Panc1 (cell line): Measurements from ENCODE around the gene UROC1. TPM values are rescaled to one million over a fixed set of nuclear protein-coding genes. Genes with fewer than 3 reads are reported as not detected.

Source experiments
- ATAC-seq: fragments of 200-7000 bp; cut with Tn5 transposase; 2 replicates; pipeline ENCODE4 v1.9.1; 2020; ENCODE audit warnings: mild to moderate bottlenecking, moderate library complexity
- BruUV-seq: library from RNA; stranded (reverse); fragments of 400-500 nt; replicated peaks from 2 replicates; lab custom pipeline; 2021; lab: Mats Ljungman, UMichigan
- CTCF ChIA-PET: fragments of 300-600 bp; sonication (Branson Sonifier 250); formaldehyde crosslinking; loops from one replicate; lab custom pipeline; 2022; ENCODE audit warnings: antibody characterized with exemption; lab: Charles Lee
- POLR2A ChIA-PET: fragments of 300-600 bp; sonication (Branson Sonifier 250); formaldehyde crosslinking; loops from one replicate; lab custom pipeline; 2022; ENCODE audit warnings: antibody characterized with exemption; lab: Charles Lee
- DNase-seq: peaks from one replicate; pipeline ENCODE4 v3.0.0-alpha.2; 2010; ENCODE audit warnings: low read depth, low spot score
- H3K27ac ChIP-seq: 2 replicates; pipeline ENCODE4 v1.5.1; 2011; ENCODE audit warnings: mild to moderate bottlenecking, low read length, inconsistent platforms
- H3K27me3 ChIP-seq: fragments of 200-500 bp; sonication (Bioruptor generic); 2 replicates; pipeline ENCODE4 v1.6.0; 2014; ENCODE audit warnings: low read length, inconsistent platforms; ENCODE audit not compliant: control insufficient read depth, insufficient read depth
- H3K36me3 ChIP-seq: fragments of 200-500 bp; sonication (Bioruptor generic); 2 replicates; pipeline ENCODE4 v1.5.1; 2014; ENCODE audit warnings: inconsistent platforms, mild to moderate bottlenecking, low read length, moderate library complexity; ENCODE audit not compliant: control insufficient read depth, insufficient read depth
- H3K4me1 ChIP-seq: 2 replicates; pipeline ENCODE4 v1.5.1; 2011; ENCODE audit warnings: inconsistent platforms, mild to moderate bottlenecking, low read length, moderate library complexity; ENCODE audit not compliant: control insufficient read depth, insufficient read depth
- H3K4me3 ChIP-seq, 2 experiments: 2 replicates each; pipeline ENCODE4 v1.5.1; 2011 to 2012; ENCODE audit warnings: low read depth in 2 of 2, low read length in 2 of 2, mild to moderate bottlenecking in 2 of 2, inconsistent platforms in 1 of 2, moderate library complexity in 1 of 2
- H3K9me3 ChIP-seq: fragments of 200-500 bp; sonication (Bioruptor generic); 2 replicates; pipeline ENCODE4 v1.5.1; 2014; ENCODE audit warnings: low read depth, mild to moderate bottlenecking, inconsistent platforms, low read length, moderate library complexity; ENCODE audit not compliant: control insufficient read depth, insufficient read depth
- POLR2AphosphoS5 ChIP-seq: IDR thresholded peaks from 2 replicates; pipeline ENCODE4 v1.6.1; 2012; ENCODE audit warnings: mild to moderate bottlenecking, low read depth, low read length, moderate library complexity
- SIN3A ChIP-seq: IDR thresholded peaks from 2 replicates; pipeline ENCODE4 v1.6.1; 2012; ENCODE audit warnings: low read depth, mild to moderate bottlenecking, low read length, moderate library complexity, borderline replicate concordance; ENCODE audit not compliant: insufficient read depth
- TCF7L2 ChIP-seq: IDR thresholded peaks from 2 replicates; pipeline ENCODE4 v1.6.1; 2011; ENCODE audit warnings: mild to moderate bottlenecking, low read depth, low read length, inconsistent platforms
- in situ Hi-C: cut with HindIII; loops from 2 replicates; pipeline ENCODE4 v1.10.0; 2016; ENCODE audit warnings: low sequenced_read_pairs, low pct_unique_long_range_greater_than_20kb
- intact Hi-C: fragments of 100-400 bp; cut with micrococcal nuclease; formaldehyde crosslinking; loops from one replicate; pipeline ENCODE4 v1.10.0; 2022; ENCODE audit not compliant: unreplicated experiment
- total RNA-seq: library from RNA; stranded (reverse); gene quantifications from one replicate; pipeline ENCODE4 v1.2.1, GENCODE V29; 2021; ENCODE audit not compliant: unreplicated experiment
- TF ChIP-seq, protein P1 (sequence below), 2 experiments: IDR thresholded peaks; 2 replicates each; pipeline ENCODE4 v1.6.1; 2011 to 2012; ENCODE audit warnings: low read depth in 2 of 2, control low read depth in 1 of 2, low read length in 1 of 2, mild to moderate bottlenecking in 1 of 2, moderate library complexity in 1 of 2; ENCODE audit not compliant: insufficient read depth in 1 of 2
- TF ChIP-seq, protein P2 (sequence below): fragments of 450-650 bp; IDR thresholded peaks from 2 replicates; pipeline ENCODE4 v1.5.1; 2017; ENCODE audit warnings: mild to moderate bottlenecking

Gene UROC1
- total RNA-seq, 1 experiment from 2014 or later, result not detected

DNA sequence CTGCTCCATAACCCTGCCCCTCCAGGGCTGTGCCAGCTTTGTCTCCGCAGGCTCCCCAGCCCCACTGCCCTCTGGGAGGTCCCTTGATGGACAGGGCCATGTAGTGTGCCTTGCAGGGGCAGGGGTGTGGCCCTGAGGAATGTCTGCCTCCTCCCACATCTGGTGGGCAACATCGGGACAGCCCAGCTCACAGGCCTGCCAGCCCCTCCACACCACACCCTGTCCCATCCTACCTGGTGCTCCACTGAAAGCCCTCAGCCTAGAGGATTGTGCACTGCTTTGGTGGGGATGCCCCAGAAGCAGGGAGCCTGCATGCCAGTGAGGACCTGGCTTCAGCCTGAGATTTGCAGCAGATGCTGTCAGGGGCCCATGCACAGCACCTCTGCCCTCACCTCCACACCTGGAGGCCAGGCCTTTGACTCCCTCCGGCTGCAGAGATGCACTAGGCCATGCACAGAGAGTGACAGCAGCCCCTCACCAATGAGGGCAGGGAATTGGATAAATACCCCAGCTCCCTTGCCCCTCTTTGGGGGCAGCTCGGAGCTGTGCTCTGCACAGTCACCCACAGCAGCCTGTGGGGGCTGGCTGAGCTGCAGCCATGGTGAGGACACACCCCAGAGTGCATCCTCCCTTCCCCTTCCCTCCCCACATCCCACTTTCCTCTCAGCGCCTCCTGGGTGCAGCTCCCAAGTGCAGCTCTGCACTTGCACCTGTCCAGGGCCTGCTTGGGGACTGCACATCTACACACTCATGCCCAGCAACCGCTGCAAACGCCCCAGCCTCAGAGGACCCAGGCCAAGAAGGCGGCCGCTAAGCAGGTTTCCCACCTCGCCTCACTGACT, 38.4 kb upstream of the UROC1 start:
- H3K27me3 ChIP-seq, result no peaks in the 10 kb centered on the region; the same call in 1 of the 2 replicates
- POLR2A ChIA-PET, result interaction anchor here (0.5 kb wide), 1 partner anchor 803 kb away, joined by 3 read pairs; no protein-coding TSS in a partner anchor
- intact Hi-C loops, result no loop called here

DNA sequence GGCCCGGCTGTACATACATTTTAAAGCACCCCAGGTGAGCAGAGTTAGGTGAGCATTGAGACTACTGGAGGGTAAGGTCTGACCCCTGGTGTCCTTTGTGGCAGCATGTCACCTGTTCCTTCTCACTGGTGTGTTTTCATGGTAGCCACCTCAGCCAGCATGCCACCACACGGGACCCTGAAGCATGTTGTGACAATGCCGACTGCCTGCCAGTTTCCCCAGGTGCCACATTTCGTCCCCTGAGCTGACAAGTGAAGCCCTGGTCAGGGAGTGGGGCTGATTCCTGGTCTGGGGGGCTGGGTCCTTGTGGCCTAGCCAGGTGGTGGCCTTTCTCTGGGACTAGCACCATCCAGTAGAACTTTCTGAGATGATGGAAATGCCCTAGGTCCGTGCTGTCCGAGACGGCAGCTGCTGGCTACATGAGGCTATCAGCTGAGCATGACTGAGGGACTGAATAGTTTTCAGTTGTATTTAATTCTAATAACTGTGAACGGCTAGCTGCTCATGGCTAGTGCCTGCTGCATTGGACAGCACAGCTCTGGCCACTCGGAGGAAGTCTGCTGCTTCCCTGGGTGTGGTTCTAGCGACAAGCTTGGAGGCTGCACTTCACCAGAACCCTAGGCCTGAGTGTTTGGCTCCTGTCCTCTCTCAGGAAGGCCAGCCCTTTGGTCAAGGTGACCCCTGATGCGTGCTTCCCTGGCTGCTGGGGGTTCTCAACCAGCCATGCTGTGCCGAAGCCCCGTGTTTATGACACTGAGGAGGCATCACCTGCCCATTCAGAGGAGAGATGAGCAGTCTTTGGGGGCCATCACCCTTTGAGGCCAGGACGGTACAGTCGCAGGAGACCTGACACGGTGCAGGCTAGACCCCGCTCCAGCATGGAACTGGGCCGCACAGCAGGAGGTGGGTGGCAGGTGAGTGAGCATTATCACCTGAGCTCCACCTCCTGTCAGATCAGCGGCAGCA, 37.3 kb upstream of the UROC1 start:
- no peak for ATAC-seq
- Histone ChIP-seq H3K4me1 (no peaks in the 10 kb centered on the region), H3K36me3 (no peaks in the 10 kb centered on the region), H3K27me3 (no peaks in the 10 kb centered on the region), H3K27ac (no peak overlapping the region), H3K4me3 (no peak overlapping the region), H3K9me3 (no peaks in the 10 kb centered on the region)
- DNase-seq, result no peak
- TF ChIP-seq TCF7L2, result no peak
- TF ChIP-seq SIN3A, result no peak
- TF ChIP-seq, protein P1, sequence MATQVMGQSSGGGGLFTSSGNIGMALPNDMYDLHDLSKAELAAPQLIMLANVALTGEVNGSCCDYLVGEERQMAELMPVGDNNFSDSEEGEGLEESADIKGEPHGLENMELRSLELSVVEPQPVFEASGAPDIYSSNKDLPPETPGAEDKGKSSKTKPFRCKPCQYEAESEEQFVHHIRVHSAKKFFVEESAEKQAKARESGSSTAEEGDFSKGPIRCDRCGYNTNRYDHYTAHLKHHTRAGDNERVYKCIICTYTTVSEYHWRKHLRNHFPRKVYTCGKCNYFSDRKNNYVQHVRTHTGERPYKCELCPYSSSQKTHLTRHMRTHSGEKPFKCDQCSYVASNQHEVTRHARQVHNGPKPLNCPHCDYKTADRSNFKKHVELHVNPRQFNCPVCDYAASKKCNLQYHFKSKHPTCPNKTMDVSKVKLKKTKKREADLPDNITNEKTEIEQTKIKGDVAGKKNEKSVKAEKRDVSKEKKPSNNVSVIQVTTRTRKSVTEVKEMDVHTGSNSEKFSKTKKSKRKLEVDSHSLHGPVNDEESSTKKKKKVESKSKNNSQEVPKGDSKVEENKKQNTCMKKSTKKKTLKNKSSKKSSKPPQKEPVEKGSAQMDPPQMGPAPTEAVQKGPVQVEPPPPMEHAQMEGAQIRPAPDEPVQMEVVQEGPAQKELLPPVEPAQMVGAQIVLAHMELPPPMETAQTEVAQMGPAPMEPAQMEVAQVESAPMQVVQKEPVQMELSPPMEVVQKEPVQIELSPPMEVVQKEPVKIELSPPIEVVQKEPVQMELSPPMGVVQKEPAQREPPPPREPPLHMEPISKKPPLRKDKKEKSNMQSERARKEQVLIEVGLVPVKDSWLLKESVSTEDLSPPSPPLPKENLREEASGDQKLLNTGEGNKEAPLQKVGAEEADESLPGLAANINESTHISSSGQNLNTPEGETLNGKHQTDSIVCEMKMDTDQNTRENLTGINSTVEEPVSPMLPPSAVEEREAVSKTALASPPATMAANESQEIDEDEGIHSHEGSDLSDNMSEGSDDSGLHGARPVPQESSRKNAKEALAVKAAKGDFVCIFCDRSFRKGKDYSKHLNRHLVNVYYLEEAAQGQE (IDR thresholded peaks at IDR 0.05; ENCODE audit: insufficient read depth in 1 of 2, low read depth in 2 of 2, low read length in 1 of 2), result no peak
- no peak for TF ChIP-seq POLR2AphosphoS5
- TF ChIP-seq, protein P2, sequence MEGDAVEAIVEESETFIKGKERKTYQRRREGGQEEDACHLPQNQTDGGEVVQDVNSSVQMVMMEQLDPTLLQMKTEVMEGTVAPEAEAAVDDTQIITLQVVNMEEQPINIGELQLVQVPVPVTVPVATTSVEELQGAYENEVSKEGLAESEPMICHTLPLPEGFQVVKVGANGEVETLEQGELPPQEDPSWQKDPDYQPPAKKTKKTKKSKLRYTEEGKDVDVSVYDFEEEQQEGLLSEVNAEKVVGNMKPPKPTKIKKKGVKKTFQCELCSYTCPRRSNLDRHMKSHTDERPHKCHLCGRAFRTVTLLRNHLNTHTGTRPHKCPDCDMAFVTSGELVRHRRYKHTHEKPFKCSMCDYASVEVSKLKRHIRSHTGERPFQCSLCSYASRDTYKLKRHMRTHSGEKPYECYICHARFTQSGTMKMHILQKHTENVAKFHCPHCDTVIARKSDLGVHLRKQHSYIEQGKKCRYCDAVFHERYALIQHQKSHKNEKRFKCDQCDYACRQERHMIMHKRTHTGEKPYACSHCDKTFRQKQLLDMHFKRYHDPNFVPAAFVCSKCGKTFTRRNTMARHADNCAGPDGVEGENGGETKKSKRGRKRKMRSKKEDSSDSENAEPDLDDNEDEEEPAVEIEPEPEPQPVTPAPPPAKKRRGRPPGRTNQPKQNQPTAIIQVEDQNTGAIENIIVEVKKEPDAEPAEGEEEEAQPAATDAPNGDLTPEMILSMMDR, result no peak
- in situ Hi-C loops, result no loop called here
- POLR2A ChIA-PET, result interaction anchor here (0.7 kb wide), 1 partner anchor 131 kb away, joined by 4 read pairs; no protein-coding TSS in a partner anchor
- no TSS peak for BruUV-seq
- intact Hi-C loops, result no loop called here
- CTCF ChIA-PET, result no interaction called here

More for the DNA sequence above, 38.4 kb upstream of the UROC1 start:
- DNase-seq (no peak), ATAC-seq (no peak)
- in situ Hi-C loops, result no loop called here
- Histone ChIP-seq H3K36me3 (no peaks in the 10 kb centered on the region), H3K9me3 (no peaks in the 10 kb centered on the region), H3K27ac (no peak overlapping the region), H3K4me1 (no peaks in the 10 kb centered on the region), H3K4me3 (no peak overlapping the region)
- TF ChIP-seq, protein P1 (IDR thresholded peaks at IDR 0.05; ENCODE audit: insufficient read depth in 1 of 2, low read depth in 2 of 2, low read length in 1 of 2), result no peak
- no peak for TF ChIP-seq TCF7L2
- TF ChIP-seq, protein P2, result no peak
- no peak for TF ChIP-seq POLR2AphosphoS5
- no peak for TF ChIP-seq SIN3A
- CTCF ChIA-PET, result no interaction called here
- no TSS peak for BruUV-seq
